Measurements from ENCODE around the gene ANKRD40.

- TF ChIP-seq EZH2 (IDR thresholded peaks at IDR 0.05) (no peak), POLR2AphosphoS5 (IDR thresholded peaks at IDR 0.05; ENCODE audit: borderline replicate concordance, low read depth, low read length) (no peak), FOXP2 (optimal IDR thresholded peaks at IDR 0.05; ENCODE audit: control extremely low read depth, extremely low read length, insufficient read depth) (no peak)
These were observed 14.6 kb downstream of the ANKRD40 start for GRCh38 chr17:50693036-50693682.
